NCI-H2196 treated with DMSO at 0.1 percent for 48 hours (cell line): ENCODE results near the gene SLC66A2.
"Not testable (repeated sequence)": the region's sequence is repeated elsewhere in the genome, so short reads cannot be mapped to it uniquely, and the experiment has no call there.

Experiments used
- DNase-seq: peaks from one replicate; lab custom pipeline; 2025; ENCODE audit not compliant: unreplicated experiment; lab: John Stamatoyannopoulos, UW

The SLC66A2 gene

GRCh38 chr18:79951545-79952455 is at the start of gene SLC66A2:
SLC66A2 (minus strand) TSS chr18:79951653; CDS start chr18:79950926, 727 bp downstream.
- peak; percentile 52 for DNase-seq

DNA sequence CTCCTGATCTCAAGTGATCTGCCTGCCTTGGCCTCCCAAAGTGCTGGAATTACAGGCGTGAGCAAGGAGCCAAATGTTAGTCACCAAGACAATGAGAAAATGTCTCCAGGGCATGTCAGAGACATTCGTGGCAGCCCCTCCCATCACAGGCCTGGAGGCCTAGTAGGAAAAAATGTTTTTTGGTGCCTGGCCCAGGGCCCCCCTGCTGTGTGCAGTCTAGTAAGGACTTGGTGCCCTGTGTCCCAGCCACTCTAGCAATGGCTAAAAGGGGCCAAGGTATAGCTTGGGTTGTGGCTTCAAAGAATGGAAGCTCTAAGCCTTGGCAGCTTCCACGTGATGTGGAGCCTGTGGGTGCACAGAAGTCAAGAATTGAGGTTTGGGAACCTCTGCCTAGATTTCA is 49.4 kb upstream of the SLC66A2 start:
- DNase-seq = no peak

- DNase-seq = not testable (repeated sequence)
Observed at GRCh38 chr18:79999701-80000100, 48.2 kb upstream of the SLC66A2 start.

GRCh38 chr18:79991494-79991893 is 40.0 kb upstream of the SLC66A2 start:
- DNase-seq = no peak

- DNase-seq = no peak
Observed at GRCh38 chr18:79989195-79989497, 37.7 kb upstream of the SLC66A2 start.

GRCh38 chr18:79988451-79989194 is 37.2 kb upstream of the SLC66A2 start, which contains the start of gene TXNL4A:
TXNL4A (minus strand) TSS chr18:79988563; CDS start chr18:79988392, 171 bp downstream.
- peak; percentile 43 for DNase-seq

- no peak for DNase-seq
Observed at GRCh38 chr18:79988071-79988450, 36.6 kb upstream of the SLC66A2 start.

DNA sequence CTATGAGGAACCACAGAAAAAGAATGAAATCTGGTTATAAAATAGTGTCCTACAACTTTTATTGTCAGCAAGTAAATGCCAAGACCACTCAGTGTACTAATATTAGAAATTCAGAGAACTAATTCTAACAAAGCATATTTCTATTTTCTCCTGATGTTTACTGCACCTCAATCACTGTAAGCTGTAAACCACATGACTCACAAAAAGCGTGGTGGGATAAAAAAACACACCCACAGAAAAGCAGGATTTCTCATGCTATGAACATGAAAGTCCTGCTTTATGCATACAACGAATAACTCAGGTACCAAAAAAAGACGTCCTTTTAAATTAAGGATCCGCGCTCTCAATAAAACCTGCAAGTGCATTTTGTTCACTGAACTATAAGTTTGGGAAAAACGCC is 36.1 kb upstream of the SLC66A2 start:
- no peak for DNase-seq

GRCh38 chr18:79986726-79987125 is 35.3 kb upstream of the SLC66A2 start:
- no peak for DNase-seq

DNA sequence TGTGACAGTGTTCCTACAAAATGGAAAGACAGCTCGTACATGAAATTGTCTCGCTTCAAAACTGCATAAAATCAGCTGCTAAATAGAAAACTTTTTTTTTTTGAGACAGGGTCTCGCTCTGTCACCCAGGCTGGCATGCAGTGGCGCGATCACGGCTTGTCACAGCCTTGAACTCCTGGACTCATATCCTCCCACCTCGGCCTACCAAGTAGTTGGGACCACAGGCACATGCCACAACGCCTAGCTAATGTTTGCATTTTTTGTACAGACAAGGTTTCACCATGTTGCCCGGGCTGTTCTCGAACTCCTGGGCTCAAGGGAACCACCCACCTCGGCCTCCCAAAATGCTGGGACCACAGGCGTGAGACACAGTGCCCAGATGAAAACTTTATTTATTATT is 33.7 kb upstream of the SLC66A2 start:
- DNase-seq = no peak

- DNase-seq = no peak
Observed at GRCh38 chr18:79983793-79984192, 32.3 kb upstream of the SLC66A2 start.

DNA sequence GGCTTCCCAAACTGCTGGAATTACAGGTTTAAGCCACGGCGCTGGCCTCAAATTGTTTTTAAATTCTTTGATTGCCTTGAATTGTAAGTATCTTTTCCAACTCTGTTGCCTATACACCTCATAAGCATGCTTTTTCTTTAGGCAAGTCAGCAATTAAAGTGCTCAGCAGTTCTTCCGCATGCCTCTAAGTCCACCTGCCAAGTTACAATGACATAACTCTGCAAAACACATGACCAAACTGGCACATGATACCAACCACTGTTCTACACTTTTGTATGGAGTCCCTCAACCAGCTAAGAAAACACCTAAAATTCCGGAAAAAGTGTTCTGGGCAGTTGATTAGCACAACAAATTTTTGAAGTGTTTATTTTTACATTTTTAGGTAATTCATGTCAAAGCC is 31.8 kb upstream of the SLC66A2 start:
- no peak for DNase-seq

- DNase-seq = no peak
Observed at GRCh38 chr18:79982736-79983135, 31.3 kb upstream of the SLC66A2 start.

- no peak for DNase-seq
Observed at GRCh38 chr18:79980585-79980984, 29.1 kb upstream of the SLC66A2 start.

- no peak for DNase-seq
Observed at GRCh38 chr18:79979843-79980242, 28.4 kb upstream of the SLC66A2 start.

- no peak for DNase-seq
Observed at GRCh38 chr18:79975985-79976680, 24.7 kb upstream of the SLC66A2 start.

- no peak for DNase-seq
Observed at GRCh38 chr18:79975043-79975442, 23.6 kb upstream of the SLC66A2 start.

- no peak for DNase-seq
Observed at GRCh38 chr18:79974025-79974654, 22.7 kb upstream of the SLC66A2 start.

- DNase-seq = no peak
Observed at GRCh38 chr18:79973517-79973916, 22.1 kb upstream of the SLC66A2 start.

DNA sequence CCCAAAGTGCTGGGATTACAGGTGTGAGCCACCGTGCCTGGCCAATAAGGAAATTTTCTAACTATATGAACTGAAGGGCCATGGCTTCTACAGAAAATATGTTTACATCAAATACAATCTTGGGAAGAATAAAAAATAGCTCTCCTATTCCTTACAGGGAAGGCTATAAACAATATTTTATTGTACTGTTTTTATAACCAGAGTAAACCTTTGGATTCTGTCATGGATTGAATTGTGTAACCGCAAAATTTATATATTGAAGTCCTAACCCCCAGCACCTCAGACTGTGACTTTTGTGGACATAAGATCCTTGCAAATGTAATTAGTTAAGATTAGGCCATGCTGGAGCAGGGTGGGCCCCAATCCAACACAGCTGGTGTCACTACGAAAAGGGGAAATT is 21.3 kb upstream of the SLC66A2 start:
- no peak for DNase-seq

- no peak for DNase-seq
Observed at GRCh38 chr18:79971986-79972385, 20.5 kb upstream of the SLC66A2 start.
